ENCODE data around the gene PPP2R3B.
"Not testable (repeated sequence)": the region's sequence is repeated elsewhere in the genome, so short reads cannot be mapped to it uniquely, and the experiment has no call there.

Gene PPP2R3B

GRCh38 chrX:420496-421223, 34.0 kb upstream of the PPP2R3B start:
- DNase-seq (ENCODE audit: low read depth): no peak
- no peak overlapping the region for H3K4me3 ChIP-seq (ENCODE audit: low read depth, low read length)
- TF ChIP-seq CTCF (IDR thresholded peaks at IDR 0.05; ENCODE audit: low read depth, low read length, missing control alignments): no peak

- H3K4me3 ChIP-seq (ENCODE audit: low read depth, low read length): no peak overlapping the region
- no peak for TF ChIP-seq CTCF (IDR thresholded peaks at IDR 0.05; ENCODE audit: low read depth, low read length, missing control alignments)
- DNase-seq (ENCODE audit: low read depth): no peak
Measured at GRCh38 chrX:418927-419729, 32.4 kb upstream of the PPP2R3B start.

- H3K4me3 ChIP-seq (ENCODE audit: low read depth, low read length); DNase-seq (ENCODE audit: low read depth): not testable (repeated sequence)
Measured at GRCh38 chrX:415498-415897, 28.8 kb upstream of the PPP2R3B start.

- H3K4me3 ChIP-seq (ENCODE audit: low read depth, low read length): no peak overlapping the region
- DNase-seq (ENCODE audit: low read depth): no peak
- no peak for TF ChIP-seq CTCF (IDR thresholded peaks at IDR 0.05; ENCODE audit: low read depth, low read length, missing control alignments)
Measured at GRCh38 chrX:413322-414201, 26.9 kb upstream of the PPP2R3B start.

- no peak for TF ChIP-seq CTCF (IDR thresholded peaks at IDR 0.05; ENCODE audit: low read depth, low read length, missing control alignments)
- no peak overlapping the region for H3K4me3 ChIP-seq (ENCODE audit: low read depth, low read length)
- DNase-seq (ENCODE audit: low read depth): no peak
Measured at GRCh38 chrX:410296-410695, 23.6 kb upstream of the PPP2R3B start.

- H3K4me3 ChIP-seq (ENCODE audit: low read depth, low read length): no peak overlapping the region
- DNase-seq (ENCODE audit: low read depth): no peak
- no peak for TF ChIP-seq CTCF (IDR thresholded peaks at IDR 0.05; ENCODE audit: low read depth, low read length, missing control alignments)
Measured at GRCh38 chrX:405149-405548, 18.4 kb upstream of the PPP2R3B start.

- no peak overlapping the region for H3K4me3 ChIP-seq (ENCODE audit: low read depth, low read length)
- DNase-seq (ENCODE audit: low read depth): no peak
- TF ChIP-seq CTCF (IDR thresholded peaks at IDR 0.05; ENCODE audit: low read depth, low read length, missing control alignments): no peak
Measured at GRCh38 chrX:404656-405055, 17.9 kb upstream of the PPP2R3B start.

Measured in GM12864 (cell line).